Nephron progenitor cell (in vitro differentiated cells): ENCODE measurements around the gene TBC1D10A.

ENCODE experiments used
- DNase-seq: peaks from one replicate; pipeline ENCODE4 v3.0.0; 2021
- H3K27ac Mint-ChIP-seq: 2 replicates; pipeline ENCODE4 v1.8.0; 2021; ENCODE audit warnings: mild to moderate bottlenecking, moderate library complexity, mixed read lengths
- H3K27me3 Mint-ChIP-seq: 2 replicates; pipeline ENCODE4 v1.8.0; 2021; ENCODE audit warnings: mild to moderate bottlenecking, low read depth, mixed read lengths; ENCODE audit not compliant: poor library complexity
- H3K36me3 Mint-ChIP-seq: 2 replicates; pipeline ENCODE4 v1.8.0; 2021; ENCODE audit warnings: low read depth, mixed read lengths
- H3K4me1 Mint-ChIP-seq: 2 replicates; pipeline ENCODE4 v1.8.0; 2021; ENCODE audit warnings: mixed read lengths
- H3K4me3 Mint-ChIP-seq: 2 replicates; pipeline ENCODE4 v1.8.0; 2021; ENCODE audit warnings: mild to moderate bottlenecking, moderate library complexity, mixed read lengths
- H3K9me3 Mint-ChIP-seq: 2 replicates; pipeline ENCODE4 v1.8.0; 2021; ENCODE audit warnings: mild to moderate bottlenecking, moderate library complexity, mixed read lengths
- TF ChIP-seq, protein P1 (sequence below): fragments of 200-600 bp; sonication (generic); IDR thresholded peaks from 2 replicates; pipeline ENCODE4 v1.5.0; 2021; ENCODE audit warnings: antibody characterized with exemption

TBC1D10A gene

GRCh38 chr22:30276039-30276438, 50.7 kb downstream of the TBC1D10A start:
- no peak overlapping the region for H3K4me3 Mint-ChIP-seq
- H3K27me3 Mint-ChIP-seq = peaks cover 18% of the 10 kb centered on the region
- DNase-seq = no peak
- TF ChIP-seq, protein P1, sequence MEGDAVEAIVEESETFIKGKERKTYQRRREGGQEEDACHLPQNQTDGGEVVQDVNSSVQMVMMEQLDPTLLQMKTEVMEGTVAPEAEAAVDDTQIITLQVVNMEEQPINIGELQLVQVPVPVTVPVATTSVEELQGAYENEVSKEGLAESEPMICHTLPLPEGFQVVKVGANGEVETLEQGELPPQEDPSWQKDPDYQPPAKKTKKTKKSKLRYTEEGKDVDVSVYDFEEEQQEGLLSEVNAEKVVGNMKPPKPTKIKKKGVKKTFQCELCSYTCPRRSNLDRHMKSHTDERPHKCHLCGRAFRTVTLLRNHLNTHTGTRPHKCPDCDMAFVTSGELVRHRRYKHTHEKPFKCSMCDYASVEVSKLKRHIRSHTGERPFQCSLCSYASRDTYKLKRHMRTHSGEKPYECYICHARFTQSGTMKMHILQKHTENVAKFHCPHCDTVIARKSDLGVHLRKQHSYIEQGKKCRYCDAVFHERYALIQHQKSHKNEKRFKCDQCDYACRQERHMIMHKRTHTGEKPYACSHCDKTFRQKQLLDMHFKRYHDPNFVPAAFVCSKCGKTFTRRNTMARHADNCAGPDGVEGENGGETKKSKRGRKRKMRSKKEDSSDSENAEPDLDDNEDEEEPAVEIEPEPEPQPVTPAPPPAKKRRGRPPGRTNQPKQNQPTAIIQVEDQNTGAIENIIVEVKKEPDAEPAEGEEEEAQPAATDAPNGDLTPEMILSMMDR = no peak
- H3K4me1 Mint-ChIP-seq = peaks cover 13% of the 10 kb centered on the region
- peak overlapping the region; percentile 23 for H3K27ac Mint-ChIP-seq
- no peaks in the 10 kb centered on the region for H3K36me3 Mint-ChIP-seq
- no peaks in the 10 kb centered on the region for H3K9me3 Mint-ChIP-seq

DNA sequence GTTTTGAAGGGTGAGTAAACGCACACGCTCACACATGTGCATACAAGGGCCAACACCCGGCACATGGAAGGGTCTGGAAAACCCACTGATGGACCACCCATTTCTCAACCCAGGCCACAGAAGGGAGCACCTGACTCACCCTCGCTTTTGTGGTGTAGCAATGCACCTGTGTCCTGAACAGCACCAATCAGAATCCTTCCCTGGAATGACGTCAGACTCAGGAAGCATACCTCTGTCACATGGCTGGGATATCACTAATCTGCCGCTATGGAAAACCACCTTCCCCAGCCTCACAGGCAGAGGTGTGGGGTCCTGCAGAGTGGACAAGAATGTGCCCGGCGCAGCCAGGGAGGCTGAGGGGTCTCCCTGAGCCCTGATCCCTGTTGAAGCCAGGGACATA, 51.1 kb downstream of the TBC1D10A start:
- Mint-ChIP-seq H3K9me3 (no peaks in the 10 kb centered on the region), H3K4me1 (peaks cover 13% of the 10 kb centered on the region), H3K36me3 (no peaks in the 10 kb centered on the region), H3K4me3 (no peak overlapping the region), H3K27me3 (peaks cover 18% of the 10 kb centered on the region), H3K27ac (no peak overlapping the region)
- no peak for DNase-seq
- TF ChIP-seq, protein P1 = no peak

DNA sequence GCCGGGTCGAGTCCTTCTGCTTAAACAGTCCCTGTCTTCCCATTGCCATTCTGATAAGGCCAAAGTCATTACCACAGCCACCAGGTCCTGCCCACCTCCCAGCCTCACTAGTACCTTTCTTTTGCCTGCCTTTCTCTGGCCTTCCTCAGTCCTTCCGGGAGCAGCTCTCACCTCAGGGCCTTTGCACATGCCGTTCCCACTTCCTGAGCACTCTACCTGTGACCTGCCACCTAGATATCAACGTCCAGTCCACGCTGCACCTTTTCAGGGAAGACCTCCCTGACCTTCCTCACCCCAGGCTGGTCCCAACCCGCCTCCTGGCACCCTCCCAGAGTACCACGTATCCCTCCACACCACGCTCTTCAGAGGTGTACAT, 52.3 kb downstream of the TBC1D10A start:
- no peaks in the 10 kb centered on the region for H3K9me3 Mint-ChIP-seq
- no peak overlapping the region for H3K27ac Mint-ChIP-seq
- TF ChIP-seq, protein P1 = no peak
- peaks cover 13% of the 10 kb centered on the region for H3K4me1 Mint-ChIP-seq
- H3K4me3 Mint-ChIP-seq = no peak overlapping the region
- H3K36me3 Mint-ChIP-seq = no peaks in the 10 kb centered on the region
- DNase-seq = no peak
- peaks cover 18% of the 10 kb centered on the region for H3K27me3 Mint-ChIP-seq

DNA sequence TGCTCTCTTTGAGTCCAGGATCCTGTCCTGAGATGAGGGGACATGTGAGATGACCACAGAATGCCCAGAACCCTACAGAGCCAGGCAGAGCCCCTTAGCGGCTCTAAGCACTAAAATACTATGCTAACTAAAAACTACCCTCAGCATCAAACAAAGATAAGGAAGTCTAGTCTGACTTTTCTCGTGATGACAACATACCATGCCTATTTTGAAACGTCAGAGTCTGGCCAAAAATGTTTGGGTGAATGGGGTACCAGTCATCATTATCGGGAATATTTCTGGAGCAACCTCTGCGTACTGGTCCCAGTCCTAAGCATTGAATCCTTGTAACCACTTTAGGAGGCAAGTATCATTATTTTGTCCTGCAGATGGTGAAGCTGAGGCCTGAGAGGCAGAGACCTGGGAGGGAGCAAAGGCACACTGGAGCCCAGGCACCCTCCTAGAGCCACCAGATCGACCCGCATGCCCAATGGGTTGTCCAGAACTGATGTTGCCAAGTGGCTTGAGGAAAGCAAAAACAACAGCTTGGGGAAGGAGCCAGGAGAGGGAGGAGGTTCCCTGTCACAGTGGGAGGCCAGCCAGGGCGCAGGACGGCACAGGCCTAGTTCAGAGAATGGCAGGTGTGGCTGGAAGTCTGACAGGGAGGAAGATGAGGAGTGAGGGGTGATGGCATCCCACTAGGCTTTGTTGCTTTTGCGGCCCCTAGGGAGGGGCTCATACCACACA, 52.9 kb downstream of the TBC1D10A start:
- H3K4me1 Mint-ChIP-seq = peaks cover 13% of the 10 kb centered on the region
- peaks cover 18% of the 10 kb centered on the region for H3K27me3 Mint-ChIP-seq
- no peak for DNase-seq
- TF ChIP-seq, protein P1 = no peak
- H3K36me3 Mint-ChIP-seq = no peaks in the 10 kb centered on the region
- H3K9me3 Mint-ChIP-seq = no peaks in the 10 kb centered on the region
- H3K27ac Mint-ChIP-seq = no peak overlapping the region
- H3K4me3 Mint-ChIP-seq = no peak overlapping the region

GRCh38 chr22:30272781-30273601, 53.8 kb downstream of the TBC1D10A start:
- Mint-ChIP-seq H3K4me3 (no peak overlapping the region), H3K36me3 (no peaks in the 10 kb centered on the region), H3K9me3 (no peaks in the 10 kb centered on the region), H3K4me1 (peaks cover 10% of the 10 kb centered on the region), H3K27me3 (peaks cover 18% of the 10 kb centered on the region), H3K27ac (no peak overlapping the region)
- TF ChIP-seq, protein P1 = no peak
- DNase-seq = no peak
